Liver (tissue), 9 donors: ENCODE data around the gene MED12L. TPM values are rescaled to one million over a fixed set of nuclear protein-coding genes. Genes with fewer than 3 reads are reported as not detected.

ENCODE experiments used
- DNase-seq: peaks from one replicate; pipeline ENCODE4 v3.0.0-alpha.2; 2017; ENCODE audit warnings: low spot score
- H3K27ac ChIP-seq, 2 donors: one replicate each; pipeline ENCODE4 v1.7.0; 2013; ENCODE audit warnings: inconsistent platforms in 2 of 2, low read length in 2 of 2, control low read depth in 1 of 2, low read depth in 1 of 2, mild to moderate bottlenecking in 1 of 2
- H3K27me3 ChIP-seq, 4 donors: one replicate each; pipeline versions ENCODE4 v1.6.1 to v1.7.0; 2013; ENCODE audit warnings: low read length in 3 of 4, inconsistent platforms in 1 of 4, mild to moderate bottlenecking in 1 of 4, moderate library complexity in 1 of 4; ENCODE audit not compliant: control insufficient read depth in 4 of 4, insufficient read depth in 4 of 4
- H3K36me3 ChIP-seq, 4 donors: one replicate each; pipeline versions ENCODE4 v1.6.1 to v1.7.0; 2013; ENCODE audit warnings: low read length in 3 of 4, mild to moderate bottlenecking in 3 of 4, low read depth in 1 of 4, moderate library complexity in 1 of 4; ENCODE audit not compliant: control insufficient read depth in 4 of 4, insufficient read depth in 3 of 4
- H3K4me1 ChIP-seq, 4 donors: one replicate each; pipeline versions ENCODE4 v1.6.1 to v1.7.0; 2013; ENCODE audit warnings: low read length in 3 of 4, mild to moderate bottlenecking in 3 of 4, moderate library complexity in 1 of 4; ENCODE audit not compliant: control insufficient read depth in 4 of 4, insufficient read depth in 4 of 4
- H3K4me3 ChIP-seq, 3 donors: one replicate each; pipeline versions ENCODE4 v1.6.1 to v1.7.0; 2013; ENCODE audit warnings: low read length in 3 of 3, control low read depth in 1 of 3, low read depth in 1 of 3, mild to moderate bottlenecking in 1 of 3
- H3K9ac ChIP-seq, 2 donors: one replicate each; pipeline ENCODE4 v1.7.0; 2013; ENCODE audit warnings: low read length in 2 of 2, mild to moderate bottlenecking in 2 of 2, moderate library complexity in 2 of 2, control low read depth in 1 of 2, low read depth in 1 of 2
- H3K9me3 ChIP-seq, 4 donors: one replicate each; pipeline versions ENCODE4 v1.6.1 to v1.7.0; 2013; ENCODE audit warnings: low read length in 3 of 4; ENCODE audit not compliant: control insufficient read depth in 4 of 4
- ATF3 ChIP-seq: IDR thresholded peaks from 2 replicates; pipeline ENCODE4 v1.6.1; 2016; ENCODE audit warnings: antibody characterized with exemption
- CTCF ChIP-seq: fragments of 150-350 bp; IDR thresholded peaks from 2 replicates; pipeline ENCODE4 v1.5.1; 2017; ENCODE audit warnings: improper control_type of control experiment, low read depth, low read length; ENCODE audit not compliant: missing input control
- EGR1 ChIP-seq, 2 donors: IDR thresholded peaks; 2 replicates each; pipeline ENCODE4 v1.6.1; 2016 to 2018; ENCODE audit warnings: antibody characterized with exemption in 2 of 2, low read depth in 2 of 2
- GABPA ChIP-seq, 2 donors: IDR thresholded peaks in 1 of 2; conservative IDR thresholded peaks in 1 of 2; 2 replicates each; pipeline ENCODE4 v1.6.1; 2016; ENCODE audit warnings: antibody characterized with exemption in 2 of 2, mild to moderate bottlenecking in 1 of 2, moderate library complexity in 1 of 2
- HNF4A ChIP-seq, 2 donors: conservative IDR thresholded peaks; 2 replicates each; pipeline ENCODE4 v1.6.1; 2016; ENCODE audit warnings: antibody characterized with exemption in 2 of 2, mild to moderate bottlenecking in 2 of 2
- HNF4G ChIP-seq: IDR thresholded peaks from 2 replicates; pipeline ENCODE4 v1.6.1; 2016; ENCODE audit warnings: antibody characterized with exemption
- JUND ChIP-seq, 2 donors: IDR thresholded peaks; 2 replicates each; pipeline ENCODE4 v1.6.1; 2016; ENCODE audit warnings: antibody characterized with exemption in 2 of 2
- NR2F2 ChIP-seq: IDR thresholded peaks from 2 replicates; pipeline ENCODE4 v1.6.1; 2016; ENCODE audit warnings: antibody characterized with exemption
- RAD21 ChIP-seq, 2 donors: IDR thresholded peaks; 2 replicates each; pipeline ENCODE4 v1.6.1; 2016; ENCODE audit warnings: antibody characterized with exemption in 2 of 2, mild to moderate bottlenecking in 2 of 2
- SP1 ChIP-seq: IDR thresholded peaks from 2 replicates; pipeline ENCODE4 v1.6.1; 2018; ENCODE audit warnings: antibody characterized with exemption, mild to moderate bottlenecking
- YY1 ChIP-seq: IDR thresholded peaks from 2 replicates; pipeline ENCODE4 v1.6.1; 2016; ENCODE audit warnings: antibody characterized with exemption, mild to moderate bottlenecking
- ZBTB33 ChIP-seq: IDR thresholded peaks from 2 replicates; pipeline ENCODE4 v1.6.1; 2016; ENCODE audit warnings: antibody characterized with exemption
- WGBS: extraction: QIAGEN DNeasy Blood & Tissue Kit; methylation state at CpG from one replicate; pipeline ENCODE4 v1.1.7; 2013; 5-methylcytosine and 5-hydroxymethylcytosine counted together
- polyA plus RNA-seq, 2 donors: library from polyadenylated mRNA; stranded (reverse) in 1 of 2; unstranded in 1 of 2; fragments of 200-250 nt in 1 of 2; fragments of >200 nt in 1 of 2; fragmentation: Nextera tagmentation in 1 of 2; extraction: Ambion mirVana in 1 of 2; gene quantifications; one replicate each; pipeline versions ENCODE4 v1.2.1 to v1.2.3, GENCODE V29; 2013 to 2015
- total RNA-seq, 2 donors: library from RNA; depleted of rRNA; stranded (reverse); fragments of >200 nt; gene quantifications; one replicate each; pipeline ENCODE4 v1.2.3, GENCODE V29; 2014
- donor health status: healthy.
- donor health status: healthy.
- donor health status: healthy.
- donor health status: healthy.
- donor health status: healthy.

The MED12L gene
- total and polyA plus RNA-seq, 4 donors, result 0.02 to 2.1 (median 0.49) TPM

- Histone ChIP-seq H3K27ac (no peak overlapping the region), H3K4me1 (peaks cover 0 to 7% (median under 1%) of the 10 kb centered on the region in 4 donors), H3K9me3 (no peaks in the 10 kb centered on the region), H3K36me3 (no peaks in the 10 kb centered on the region), H3K9ac (no peak overlapping the region), H3K27me3 (peaks cover 0 to 5% (median 0%) of the 10 kb centered on the region in 4 donors), H3K4me3 (no peak overlapping the region)
- TF ChIP-seq HNF4A (conservative IDR thresholded peaks at IDR 0.05) (no peak), GABPA (IDR thresholded peaks at IDR 0.05 in 1 of 2, conservative IDR thresholded peaks at IDR 0.05 in 1 of 2) (no peak), JUND (IDR thresholded peaks at IDR 0.05) (no peak), YY1 (no peak), NR2F2 (no peak), RAD21 (IDR thresholded peaks at IDR 0.05) (no peak)
- 83% methylated on average over 3 of the region's 3 CpGs for WGBS
- no peak for DNase-seq
Measured at GRCh38 chr3:151456065-151456464, 370.6 kb downstream of the MED12L start.

GRCh38 chr3:151459358-151459757, 373.9 kb downstream of the MED12L start:
- Histone ChIP-seq H3K9ac (no peak overlapping the region), H3K4me3 (no peak overlapping the region), H3K27me3 (peaks cover 0 to 7% (median 0%) of the 10 kb centered on the region in 4 donors), H3K36me3 (no peaks in the 10 kb centered on the region), H3K27ac (no peak overlapping the region), H3K9me3 (no peaks in the 10 kb centered on the region), H3K4me1 (peaks cover 0 to 7% (median under 1%) of the 10 kb centered on the region in 4 donors)
- peak; percentile 30 for TF ChIP-seq NR2F2
- TF ChIP-seq EGR1 (IDR thresholded peaks at IDR 0.05; ENCODE audit: low read depth in 2 of 2), result no peak
- no peak for TF ChIP-seq ATF3
- no peak for TF ChIP-seq HNF4G
- no peak for TF ChIP-seq CTCF
- no peak for TF ChIP-seq SP1
- WGBS, result 49% methylated on average over 3 of the region's 3 CpGs
- no peak for DNase-seq

- TF ChIP-seq ZBTB33 (no peak), HNF4G (no peak), SP1 (no peak)
- no peaks in the 10 kb centered on the region for H3K9me3 ChIP-seq
- no peak overlapping the region for H3K27ac ChIP-seq
- no peaks in the 10 kb centered on the region for H3K36me3 ChIP-seq
- H3K27me3 ChIP-seq, result peaks cover 0 to 7% (median 0%) of the 10 kb centered on the region in 4 donors
- H3K4me1 ChIP-seq, result peaks cover 0 to 7% (median under 1%) of the 10 kb centered on the region in 4 donors
- DNase-seq, result no peak
- peak overlapping the region in 1 of 3 donors; percentile 53 for H3K4me3 ChIP-seq
- WGBS, result 79% methylated on average over 2 of the region's 2 CpGs
- H3K9ac ChIP-seq, result no peak overlapping the region
Measured at GRCh38 chr3:151460228-151460627, 374.8 kb downstream of the MED12L start.
